Measurements from ENCODE around the gene CXorf38.

DNA sequence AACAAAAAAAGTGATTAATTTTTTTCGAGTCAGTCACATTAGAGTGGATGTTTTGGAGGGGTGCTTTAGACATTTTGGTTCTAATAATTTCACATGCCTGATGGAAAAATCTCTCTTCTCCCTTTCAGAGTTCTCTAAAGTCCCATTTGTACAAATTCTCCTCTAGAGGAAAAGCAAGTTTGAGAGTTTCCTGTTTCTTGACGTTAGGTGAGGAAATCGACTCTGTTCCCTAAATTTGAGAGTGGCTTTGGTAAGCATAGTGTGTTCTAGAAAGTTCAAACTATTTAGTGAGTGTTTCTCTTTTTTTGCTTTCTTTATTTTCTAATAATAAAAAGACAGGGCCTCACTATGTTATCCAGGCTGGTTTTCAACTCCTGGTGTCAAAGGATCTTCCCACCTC, 68.2 kb downstream of the CXorf38 start:
- TF ChIP-seq, protein P1, sequence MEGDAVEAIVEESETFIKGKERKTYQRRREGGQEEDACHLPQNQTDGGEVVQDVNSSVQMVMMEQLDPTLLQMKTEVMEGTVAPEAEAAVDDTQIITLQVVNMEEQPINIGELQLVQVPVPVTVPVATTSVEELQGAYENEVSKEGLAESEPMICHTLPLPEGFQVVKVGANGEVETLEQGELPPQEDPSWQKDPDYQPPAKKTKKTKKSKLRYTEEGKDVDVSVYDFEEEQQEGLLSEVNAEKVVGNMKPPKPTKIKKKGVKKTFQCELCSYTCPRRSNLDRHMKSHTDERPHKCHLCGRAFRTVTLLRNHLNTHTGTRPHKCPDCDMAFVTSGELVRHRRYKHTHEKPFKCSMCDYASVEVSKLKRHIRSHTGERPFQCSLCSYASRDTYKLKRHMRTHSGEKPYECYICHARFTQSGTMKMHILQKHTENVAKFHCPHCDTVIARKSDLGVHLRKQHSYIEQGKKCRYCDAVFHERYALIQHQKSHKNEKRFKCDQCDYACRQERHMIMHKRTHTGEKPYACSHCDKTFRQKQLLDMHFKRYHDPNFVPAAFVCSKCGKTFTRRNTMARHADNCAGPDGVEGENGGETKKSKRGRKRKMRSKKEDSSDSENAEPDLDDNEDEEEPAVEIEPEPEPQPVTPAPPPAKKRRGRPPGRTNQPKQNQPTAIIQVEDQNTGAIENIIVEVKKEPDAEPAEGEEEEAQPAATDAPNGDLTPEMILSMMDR (conservative IDR thresholded peaks at IDR 0.05 in 1 of 2, IDR thresholded peaks at IDR 0.05 in 1 of 2; ENCODE audit: extremely low read depth in 1 of 2, insufficient read depth in 1 of 2, low read depth in 1 of 2, low read length in 2 of 2) = no peak
- TF ChIP-seq EZH2 (IDR thresholded peaks at IDR 0.05; ENCODE audit: borderline replicate concordance, low read length) = no peak
